MG63 (cell line): ENCODE measurements around the gene DHRS7. TPM values are rescaled to one million over a fixed set of nuclear protein-coding genes. Genes with fewer than 3 reads are reported as not detected.
A peak's percentile ranks its signal among the peaks of the same experiment; 100 is the strongest.
"Not testable (repeated sequence)": the region's sequence is repeated elsewhere in the genome, so short reads cannot be mapped to it uniquely, and the experiment has no call there.

Source experiments
- DNase-seq: peaks from one replicate; pipeline ENCODE4 v3.0.0-alpha.2; 2020
- H3K27me3 ChIP-seq: fragments of 250-450 bp; sonication (Bioruptor Pico); 2 replicates; pipeline ENCODE4 v1.5.1; 2020; ENCODE audit warnings: mild to moderate bottlenecking, moderate library complexity
- H3K36me3 ChIP-seq: fragments of 250-450 bp; sonication (Bioruptor Pico); 2 replicates; pipeline ENCODE4 v1.5.1; 2020; ENCODE audit warnings: mild to moderate bottlenecking, moderate library complexity
- H3K4me3 ChIP-seq: fragments of 250-450 bp; sonication (Bioruptor Pico); 2 replicates; pipeline ENCODE4 v1.5.1; 2020; ENCODE audit warnings: mild to moderate bottlenecking, moderate library complexity
- H3K9me3 ChIP-seq: fragments of 250-450 bp; sonication (Bioruptor Pico); 2 replicates; pipeline ENCODE4 v1.5.1; 2020; ENCODE audit warnings: mild to moderate bottlenecking, moderate library complexity
- total RNA-seq: library from RNA; depleted of rRNA; stranded (reverse); fragments of >200 nt; shearing (Covaris generic); gene quantifications from 2 replicates; pipeline ENCODE4 v1.2.3, GENCODE V29; 2014; ENCODE audit warnings: low replicate concordance; rRNA removed

Gene DHRS7
- total RNA-seq, 1 experiment from 2014 or later = 31.8 TPM

- not testable (repeated sequence) for H3K27me3 ChIP-seq, H3K36me3 ChIP-seq, H3K9me3 ChIP-seq, DNase-seq, H3K4me3 ChIP-seq
Observed at GRCh38 chr14:60099855-60100254, 65.3 kb downstream of the DHRS7 start.

DNA sequence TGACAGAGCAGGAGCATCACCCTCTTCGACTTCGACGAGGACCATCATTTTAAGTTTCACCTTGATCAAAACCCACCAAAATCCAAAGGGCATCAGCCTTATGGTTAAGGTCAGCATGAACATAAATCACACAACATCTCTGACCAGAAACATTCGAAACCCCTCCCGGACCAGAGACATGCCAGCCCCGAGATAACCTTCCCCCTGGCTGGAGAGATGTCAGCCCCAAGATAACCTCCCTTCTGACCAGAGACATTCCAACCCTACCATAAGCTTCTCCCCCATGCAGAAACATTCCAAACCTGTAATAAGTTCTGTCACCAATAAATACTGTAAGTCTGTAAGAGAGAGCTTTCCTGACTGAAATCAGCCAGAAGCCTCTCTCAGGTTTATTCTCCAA lies 67.2 kb downstream of the DHRS7 start:
- Histone ChIP-seq H3K27me3 (no peaks in the 10 kb centered on the region), H3K9me3 (no peaks in the 10 kb centered on the region), H3K36me3 (peaks cover 8% of the 10 kb centered on the region), H3K4me3 (no peak overlapping the region)
- no peak for DNase-seq

- no peaks in the 10 kb centered on the region for H3K27me3 ChIP-seq
- H3K4me3 ChIP-seq = no peak overlapping the region
- DNase-seq = peak; percentile 35
- peaks cover 8% of the 10 kb centered on the region for H3K36me3 ChIP-seq
- H3K9me3 ChIP-seq = no peaks in the 10 kb centered on the region
Observed at GRCh38 chr14:60095781-60096450, 69.3 kb downstream of the DHRS7 start.

DNA sequence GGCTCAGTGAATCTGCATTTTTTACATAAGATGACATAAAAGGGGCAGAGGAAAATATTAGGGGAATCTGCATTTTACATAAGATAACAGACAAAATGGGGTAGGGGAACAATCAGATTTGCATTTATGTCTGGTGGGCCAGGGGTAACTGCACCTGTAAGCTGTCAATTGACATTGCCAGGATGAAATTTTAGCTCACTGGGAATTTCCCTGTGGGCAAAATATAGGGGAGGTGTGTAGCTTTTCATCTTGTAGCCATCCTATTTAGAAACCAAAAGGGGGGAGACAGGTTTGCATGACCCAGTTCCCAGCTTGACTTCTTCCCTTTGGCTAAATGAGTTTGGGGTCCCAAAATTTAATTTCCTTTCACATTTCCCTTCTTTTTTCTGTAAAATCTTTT lies 70.0 kb downstream of the DHRS7 start:
- Histone ChIP-seq H3K4me3 (no peak overlapping the region), H3K9me3 (no peaks in the 10 kb centered on the region), H3K36me3 (peaks cover 8% of the 10 kb centered on the region)

DNA sequence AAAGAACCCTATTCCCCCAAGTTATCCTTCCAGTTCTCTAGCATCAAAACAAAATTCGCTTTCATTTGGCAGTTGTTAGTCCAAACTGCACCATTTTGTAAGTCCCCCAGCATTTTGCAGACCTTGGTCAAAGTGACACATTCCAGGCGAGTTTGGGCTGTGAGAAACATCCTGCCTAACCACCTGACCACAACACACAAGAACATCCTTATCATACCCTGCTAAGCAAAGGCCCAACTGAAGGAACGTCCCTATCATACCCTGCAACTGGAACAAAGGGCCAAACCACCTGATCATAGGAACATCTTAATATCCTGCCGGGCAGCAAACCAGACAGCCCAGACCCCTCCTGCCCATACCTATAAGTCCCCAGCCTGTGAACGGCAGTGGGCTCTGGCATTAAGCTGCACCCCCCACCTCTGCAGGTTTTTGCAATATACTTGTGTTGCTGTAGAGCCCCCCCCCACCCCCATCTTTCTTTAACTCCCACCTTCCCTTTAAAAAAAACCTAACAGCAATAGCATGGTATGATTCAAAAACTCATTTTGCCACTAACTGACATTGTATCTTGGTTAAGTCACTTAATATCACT lies 70.8 kb downstream of the DHRS7 start:
- Histone ChIP-seq H3K36me3 (peaks cover 8% of the 10 kb centered on the region), H3K4me3 (no peak overlapping the region), H3K27me3 (no peaks in the 10 kb centered on the region), H3K9me3 (no peaks in the 10 kb centered on the region)
- DNase-seq = no peak

More for the DNA sequence above, 70.0 kb downstream of the DHRS7 start:
- H3K27me3 ChIP-seq = no peaks in the 10 kb centered on the region
- no peak for DNase-seq

Other genes starting within 250 kb of the DHRS7 start
- not detected in 2 replicates for gene LRRC9, start 245.3 kb downstream of the DHRS7 start, total RNA-seq
- 17.3 and 35.3 TPM in 2 replicates for gene PCNX4, start 73.5 kb downstream of the DHRS7 start, total RNA-seq
- 16.0 and 32.5 TPM in 2 replicates for gene PPM1A, start 83.8 kb upstream of the DHRS7 start, total RNA-seq